ENCODE results near the gene GCSAM.
A peak's percentile ranks its signal among the peaks of the same experiment; 100 is the strongest.

GCSAM gene

GRCh38 chr3:112074006-112074405, 59.0 kb downstream of the GCSAM start:
- DNase-seq (ENCODE audit: low read depth in 2 of 2): no peak

DNA sequence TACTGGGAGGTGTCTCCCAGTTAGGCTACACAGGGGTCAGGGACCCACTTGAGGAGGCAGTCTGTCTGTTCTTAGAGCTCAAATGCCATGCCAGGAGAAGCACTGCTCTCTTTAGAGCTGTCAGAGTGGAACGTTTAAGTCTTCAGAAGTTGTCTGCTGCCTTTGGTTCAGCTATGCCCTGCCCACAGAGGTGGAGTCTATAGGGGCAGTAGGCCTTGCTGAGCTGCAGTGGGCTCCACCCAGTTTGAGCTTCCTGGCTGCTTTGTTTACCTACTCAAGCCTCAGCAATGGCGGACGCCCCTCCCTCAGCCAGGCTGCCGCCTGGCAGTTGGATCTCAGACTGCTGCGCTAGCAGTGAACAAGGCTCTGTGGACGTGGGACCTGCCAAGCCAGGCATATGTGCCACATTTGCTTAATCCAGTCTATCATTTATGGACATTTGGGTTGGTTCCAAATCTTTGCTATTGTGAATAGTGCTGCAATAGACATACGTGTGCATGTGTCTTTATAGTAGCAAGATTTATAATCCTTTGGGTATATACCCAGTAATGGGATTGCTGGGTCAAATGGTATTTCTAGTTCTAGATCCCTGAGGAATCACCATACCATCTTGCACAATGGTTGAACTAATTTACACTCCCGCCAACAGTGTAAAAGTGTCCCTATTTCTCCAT, 60.5 kb downstream of the GCSAM start:
- DNase-seq (ENCODE audit: low read depth in 2 of 2): peak in 1 of 2 donors; percentile 34
